Urinary bladder (tissue), 4 donors: Measurements from ENCODE around the gene ENOX2. TPM values are rescaled to one million over a fixed set of nuclear protein-coding genes. Genes with fewer than 3 reads are reported as not detected.
"Not testable (repeated sequence)": the region's sequence is repeated elsewhere in the genome, so short reads cannot be mapped to it uniquely, and the experiment has no call there.

Source experiments
- DNase-seq: peaks from one replicate; pipeline ENCODE4 v3.0.0-alpha.2; 2015; ENCODE audit errors: extremely low spot score
- H3K27ac ChIP-seq: one replicate; pipeline ENCODE4 v1.5.1; 2013; ENCODE audit warnings: low read depth, mild to moderate bottlenecking, moderate library complexity
- H3K36me3 ChIP-seq: one replicate; pipeline ENCODE4 v1.6.1; 2013; ENCODE audit warnings: mild to moderate bottlenecking, moderate library complexity; ENCODE audit not compliant: insufficient read depth
- H3K4me1 ChIP-seq: one replicate; pipeline ENCODE4 v1.6.1; 2013; ENCODE audit warnings: mild to moderate bottlenecking, moderate library complexity; ENCODE audit not compliant: insufficient read depth
- H3K4me3 ChIP-seq: one replicate; pipeline ENCODE4 v1.5.1; 2013; ENCODE audit warnings: low read depth, low read length
- WGBS: extraction: QIAGEN DNeasy Blood & Tissue Kit; methylation state at CpG from one replicate; pipeline ENCODE4 v1.1.7; 2013; 5-methylcytosine and 5-hydroxymethylcytosine counted together
- polyA plus RNA-seq: library from polyadenylated mRNA; stranded (reverse); fragments of 200-250 nt; gene quantifications from one replicate; pipeline ENCODE4 v1.2.3, GENCODE V29; 2013
- total RNA-seq: library from RNA; depleted of rRNA; stranded (reverse); fragments of >200 nt; gene quantifications from one replicate; pipeline ENCODE4 v1.2.3, GENCODE V29; 2014
- donor health status: healthy with polysubstance abuse.
- donor health status: healthy.

The ENOX2 gene
- total and polyA plus RNA-seq, 2 donors, result 12.5 to 13.9 TPM

DNA sequence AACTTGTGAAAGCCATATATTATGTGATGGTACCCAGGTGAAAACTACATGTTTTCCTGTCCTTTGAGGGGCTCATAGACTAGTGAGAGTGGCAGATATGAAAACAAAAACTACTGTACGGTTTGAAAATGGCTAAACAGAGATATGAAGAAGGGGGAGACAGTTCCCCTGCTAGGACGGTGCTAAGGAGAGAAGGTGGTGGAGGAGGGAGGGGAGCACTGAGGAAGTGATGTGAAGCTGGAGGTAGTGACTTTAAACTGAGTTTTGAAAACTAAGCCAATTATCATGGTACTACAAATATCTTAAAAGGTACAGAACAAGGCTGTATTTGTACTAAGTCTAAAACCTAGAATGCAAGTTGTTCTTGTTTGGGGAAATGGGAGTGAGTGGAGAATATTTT, 188.3 kb downstream of the ENOX2 start:
- WGBS, result 76% methylated on average over 2 of the region's 2 CpGs
- no peaks in the 10 kb centered on the region for H3K4me1 ChIP-seq
- no peak overlapping the region for H3K27ac ChIP-seq
- no peaks in the 10 kb centered on the region for H3K36me3 ChIP-seq
- no peak overlapping the region for H3K4me3 ChIP-seq
- DNase-seq, result no peak

DNA sequence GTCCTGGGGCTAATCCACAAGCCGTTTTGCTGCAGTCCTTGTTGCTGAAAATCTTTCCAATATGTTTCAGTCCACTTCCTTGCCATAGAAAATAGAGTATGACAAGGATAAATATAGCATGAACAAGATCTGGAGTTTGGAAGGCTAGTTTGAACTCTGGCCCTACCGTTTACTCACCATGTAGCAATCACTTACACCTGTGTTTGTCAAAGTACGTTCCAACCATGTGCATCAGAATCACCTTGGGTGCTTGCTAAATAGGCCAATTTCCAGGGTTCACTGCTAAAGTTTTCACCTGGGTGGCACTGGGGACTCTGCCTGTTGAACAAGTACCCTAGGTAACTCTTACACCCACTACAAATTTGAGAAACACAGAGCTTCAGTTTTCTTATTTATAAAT, 188.9 kb downstream of the ENOX2 start:
- Histone ChIP-seq H3K4me3 (no peak overlapping the region), H3K36me3 (no peaks in the 10 kb centered on the region), H3K4me1 (no peaks in the 10 kb centered on the region), H3K27ac (no peak overlapping the region)
- 80% methylated on average over 3 of the region's 3 CpGs for WGBS
- no peak for DNase-seq

DNA sequence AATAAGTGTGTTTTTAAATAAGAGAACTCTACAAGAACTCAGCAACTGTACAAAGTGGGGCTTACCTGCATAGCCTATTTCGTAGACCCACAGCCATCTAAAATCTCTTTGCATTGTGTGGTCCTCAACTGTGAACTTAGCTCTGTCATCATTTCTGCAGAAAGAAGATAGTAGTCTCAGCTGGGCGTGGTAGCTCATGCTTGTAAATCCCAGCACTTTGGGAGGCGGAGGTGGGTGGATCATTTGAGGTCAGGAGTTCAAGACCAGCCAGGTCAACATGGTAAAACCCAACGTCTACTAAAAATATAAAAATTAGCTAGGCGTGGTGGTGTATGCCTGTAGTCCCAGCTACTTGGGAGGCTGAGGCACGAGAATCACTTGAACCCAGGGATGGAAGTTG, 193.8 kb downstream of the ENOX2 start:
- 94% methylated on average over 6 of the region's 6 CpGs for WGBS
- not testable (repeated sequence) for H3K36me3 ChIP-seq, DNase-seq, H3K4me3 ChIP-seq, H3K27ac ChIP-seq, H3K4me1 ChIP-seq

DNA sequence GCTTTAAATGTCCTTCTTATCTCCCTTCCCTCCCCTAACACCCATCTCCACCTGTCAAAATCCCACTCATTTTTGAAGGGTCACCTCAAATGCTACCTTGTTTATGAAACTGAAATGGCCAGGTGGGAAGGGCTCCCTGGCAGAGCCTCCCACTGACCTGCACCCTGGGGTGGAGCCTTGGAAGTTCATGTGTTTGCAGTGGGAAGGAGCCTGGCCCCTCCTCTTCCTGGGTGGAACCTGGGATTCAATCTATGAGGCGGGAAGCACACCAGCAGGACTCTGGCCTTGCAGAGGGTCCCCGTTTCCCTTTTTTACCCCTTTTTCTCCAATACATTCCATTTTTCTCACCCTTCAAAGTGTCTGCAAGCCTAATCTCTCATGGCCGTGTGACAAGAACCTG, 197.4 kb downstream of the ENOX2 start:
- H3K4me3 ChIP-seq, result no peak overlapping the region
- WGBS, result 97% methylated on average over 3 of the region's 3 CpGs
- no peak for DNase-seq
- H3K4me1 ChIP-seq, result no peaks in the 10 kb centered on the region
- H3K36me3 ChIP-seq, result peaks cover 2% of the 10 kb centered on the region
- no peak overlapping the region for H3K27ac ChIP-seq

DNA sequence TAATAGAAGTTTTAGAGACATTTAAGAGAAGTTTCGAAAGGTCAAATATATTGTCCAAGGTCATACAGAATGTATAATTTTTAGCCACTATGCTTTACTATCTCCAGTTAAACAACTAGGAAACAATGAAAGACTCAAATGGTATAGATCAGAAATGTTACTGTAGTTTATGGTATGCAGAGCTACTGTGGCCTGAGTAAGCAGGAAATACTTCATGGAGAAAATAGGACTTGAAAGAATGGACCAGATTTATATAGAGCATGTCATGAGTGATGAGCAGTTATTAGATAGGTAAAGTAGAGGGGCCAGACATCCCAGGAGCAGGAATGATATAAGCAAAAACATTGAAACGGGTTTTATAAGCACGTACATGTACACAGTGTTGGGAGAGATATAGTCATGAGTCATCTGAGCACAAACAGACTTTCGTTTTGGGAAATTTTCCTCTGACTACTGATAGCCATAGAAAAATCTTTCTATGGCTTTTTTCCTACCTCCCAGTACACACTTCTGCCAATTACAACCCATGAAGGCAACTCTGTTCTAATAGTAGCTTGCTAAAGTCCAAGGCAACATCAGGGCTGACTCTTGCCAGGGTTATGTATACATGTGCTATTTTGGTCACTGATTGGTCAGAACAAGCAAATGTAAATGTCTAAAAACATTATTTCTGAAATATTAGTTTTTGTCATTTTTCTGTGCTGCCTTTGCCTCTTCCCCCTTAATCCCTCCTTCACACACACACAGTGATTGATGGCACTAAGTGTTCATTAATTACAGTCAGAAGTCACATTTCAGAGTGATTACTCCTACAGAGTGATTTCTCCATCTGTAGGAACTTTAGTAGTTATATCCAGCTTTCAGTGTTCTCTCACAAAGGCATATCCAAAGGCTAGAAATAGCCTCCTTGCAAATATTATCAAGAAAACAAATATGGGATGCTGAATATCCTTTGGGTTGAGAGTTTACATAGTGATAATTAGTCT, 198.7 kb downstream of the ENOX2 start:
- peaks cover 2% of the 10 kb centered on the region for H3K36me3 ChIP-seq
- no peaks in the 10 kb centered on the region for H3K4me1 ChIP-seq
- DNase-seq, result no peak
- H3K4me3 ChIP-seq, result no peak overlapping the region
- WGBS, result 39% methylated on average over 4 of the region's 4 CpGs
- no peak overlapping the region for H3K27ac ChIP-seq

DNA sequence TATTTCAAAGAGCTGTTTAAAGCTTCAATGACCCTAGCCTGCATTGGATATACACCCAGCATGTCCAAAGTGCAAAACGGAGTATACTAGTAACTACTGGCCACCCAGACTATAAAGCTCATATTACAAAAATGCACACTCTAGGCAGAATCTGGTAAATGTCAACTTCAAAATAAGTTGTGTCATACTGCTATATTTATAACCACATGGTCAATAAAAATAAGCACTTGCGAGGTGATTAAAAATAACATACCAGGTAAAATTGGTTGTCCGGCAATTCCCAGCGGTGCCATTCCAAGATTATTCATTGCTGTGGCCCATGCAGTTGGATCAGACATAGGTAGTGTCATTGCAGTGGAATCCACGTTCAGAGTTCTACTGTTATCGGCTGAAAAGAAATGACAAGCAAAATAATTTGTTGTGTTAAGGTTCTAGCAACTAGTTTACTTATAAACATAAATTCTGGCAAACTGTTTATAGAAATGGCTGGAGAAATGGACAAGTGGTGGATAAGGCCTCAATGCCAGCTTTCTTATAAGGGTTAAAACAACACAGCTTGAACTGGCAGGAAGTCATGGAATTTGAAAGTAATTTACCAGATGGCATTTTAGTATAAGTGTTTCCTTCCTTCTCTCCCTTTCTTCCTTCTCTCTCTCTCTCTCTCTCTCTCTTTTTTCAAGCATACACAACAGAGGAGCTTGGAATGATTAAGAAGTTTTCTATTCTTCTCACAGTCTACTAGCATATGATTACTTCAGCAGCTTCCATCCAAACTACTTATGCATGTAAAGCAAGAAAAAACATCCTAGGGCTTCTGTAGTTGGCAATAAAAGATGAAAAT, 199.9 kb downstream of the ENOX2 start:
- no peak overlapping the region for H3K4me3 ChIP-seq
- WGBS, result 60% methylated on average over 6 of the region's 6 CpGs
- no peak for DNase-seq

DNA sequence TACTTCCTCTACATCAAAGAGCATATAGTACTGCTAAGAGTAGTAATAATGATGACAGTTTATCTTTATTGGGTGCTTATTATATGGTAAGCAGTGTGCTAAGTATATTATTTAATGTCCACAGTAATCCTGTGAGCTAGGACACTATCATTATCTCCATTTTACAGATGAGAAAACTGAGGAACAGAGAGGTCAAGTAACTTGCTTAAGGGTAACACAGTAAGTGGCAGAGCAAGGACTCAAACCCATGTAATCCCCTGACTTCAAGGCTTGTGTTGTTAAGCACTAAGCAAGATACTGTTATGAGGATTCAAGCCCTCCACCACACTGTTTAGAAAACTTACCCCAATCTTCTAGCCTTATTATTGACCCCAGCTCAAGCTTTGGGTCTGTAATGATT, 202.4 kb downstream of the ENOX2 start:
- peaks cover 2% of the 10 kb centered on the region for H3K36me3 ChIP-seq
- H3K27ac ChIP-seq, result no peak overlapping the region
- H3K4me3 ChIP-seq, result no peak overlapping the region
- H3K4me1 ChIP-seq, result no peaks in the 10 kb centered on the region
- no peak for DNase-seq

More for the DNA sequence above, 199.9 kb downstream of the ENOX2 start:
- H3K4me1 ChIP-seq, result no peaks in the 10 kb centered on the region
- H3K27ac ChIP-seq, result no peak overlapping the region
- H3K36me3 ChIP-seq, result peaks cover 2% of the 10 kb centered on the region

DNA sequence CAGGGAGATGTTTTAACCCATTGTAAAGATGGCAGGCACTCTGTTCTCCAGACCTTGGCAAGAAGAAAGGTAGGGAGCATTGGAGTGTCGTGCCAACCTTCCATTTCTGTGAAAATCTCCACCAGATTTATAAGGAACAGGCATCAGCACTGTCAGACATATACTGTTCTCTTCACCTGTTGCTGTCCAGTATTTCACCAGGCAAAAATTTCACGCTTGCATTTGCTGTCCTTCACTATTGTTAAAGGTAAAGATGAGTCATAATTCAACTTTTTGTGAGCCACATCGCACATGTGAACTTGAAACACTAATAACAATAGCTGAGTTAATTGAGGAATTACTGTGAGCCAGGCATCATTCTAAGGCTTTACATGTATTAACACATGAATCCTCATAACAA, 203.4 kb downstream of the ENOX2 start:
- no peaks in the 10 kb centered on the region for H3K4me1 ChIP-seq
- H3K4me3 ChIP-seq, result no peak overlapping the region
- DNase-seq, result no peak
- H3K27ac ChIP-seq, result no peak overlapping the region
- peaks cover 2% of the 10 kb centered on the region for H3K36me3 ChIP-seq
- WGBS, result 93% methylated on average over 3 of the region's 3 CpGs

DNA sequence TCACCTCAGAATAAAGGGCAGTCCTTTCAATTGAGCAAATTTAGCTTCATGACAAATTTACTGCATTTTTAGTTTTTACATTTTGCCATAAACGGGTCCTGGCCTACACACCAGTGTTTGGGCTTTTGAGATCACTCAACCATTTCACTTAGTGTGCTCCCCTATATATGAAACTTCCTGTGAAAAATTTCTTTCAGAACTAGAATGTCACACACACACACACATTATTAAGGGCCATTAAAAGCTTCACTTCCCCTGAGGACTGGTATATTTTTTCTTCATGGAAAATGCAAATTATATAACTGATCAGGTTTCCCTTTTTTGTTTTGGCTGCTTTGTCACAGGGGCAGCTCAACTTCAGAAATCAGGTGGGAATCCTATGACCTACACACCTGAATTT, 206.5 kb downstream of the ENOX2 start:
- no peaks in the 10 kb centered on the region for H3K4me1 ChIP-seq
- peaks cover 1% of the 10 kb centered on the region for H3K36me3 ChIP-seq
- H3K4me3 ChIP-seq, result no peak overlapping the region
- 87% methylated on average over 1 of the region's 1 CpG for WGBS
- no peak overlapping the region for H3K27ac ChIP-seq
- DNase-seq, result no peak

DNA sequence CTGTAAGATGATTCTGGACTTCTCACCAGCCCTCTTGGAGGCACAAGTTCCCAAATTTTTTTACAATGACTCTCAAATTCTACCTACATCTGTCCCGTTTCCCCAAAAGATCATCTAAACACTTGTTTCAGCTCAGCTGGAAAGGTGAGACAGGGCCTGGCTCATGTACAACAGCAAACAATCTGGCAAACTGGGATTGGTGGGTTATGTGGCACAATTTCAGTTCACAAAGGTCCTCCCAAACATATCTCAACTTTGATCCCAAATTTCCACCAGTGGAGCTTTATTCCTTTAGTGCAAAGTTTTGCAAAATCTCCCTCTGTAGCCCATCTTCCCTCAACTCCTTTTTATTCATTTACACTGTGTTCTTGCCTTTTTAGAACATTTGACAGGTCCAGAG, 207.1 kb downstream of the ENOX2 start:
- no peak for DNase-seq
- Histone ChIP-seq H3K4me1 (no peaks in the 10 kb centered on the region), H3K36me3 (no peaks in the 10 kb centered on the region), H3K27ac (no peak overlapping the region), H3K4me3 (no peak overlapping the region)
- 74% methylated on average over 1 of the region's 1 CpG for WGBS

DNA sequence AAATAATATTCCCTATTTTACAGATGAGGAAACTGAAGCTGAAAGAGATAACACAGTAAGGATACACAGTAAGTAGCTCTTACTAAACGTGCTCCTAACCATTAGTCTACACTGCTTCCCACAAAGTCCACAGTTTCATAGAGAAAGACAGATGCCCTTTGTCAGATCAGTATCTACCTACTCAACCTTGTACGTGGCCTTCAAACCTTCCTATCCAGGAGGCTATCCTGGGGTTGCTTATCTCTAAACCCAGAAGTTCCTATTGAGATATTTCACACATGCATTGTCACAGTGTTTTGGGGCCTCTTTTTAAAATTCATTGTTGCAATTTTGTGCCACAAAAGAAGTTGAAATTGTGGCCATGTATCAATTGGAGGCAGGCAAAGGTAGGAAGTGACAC, 208.0 kb downstream of the ENOX2 start:
- 83% methylated on average over 2 of the region's 2 CpGs for WGBS

DNA sequence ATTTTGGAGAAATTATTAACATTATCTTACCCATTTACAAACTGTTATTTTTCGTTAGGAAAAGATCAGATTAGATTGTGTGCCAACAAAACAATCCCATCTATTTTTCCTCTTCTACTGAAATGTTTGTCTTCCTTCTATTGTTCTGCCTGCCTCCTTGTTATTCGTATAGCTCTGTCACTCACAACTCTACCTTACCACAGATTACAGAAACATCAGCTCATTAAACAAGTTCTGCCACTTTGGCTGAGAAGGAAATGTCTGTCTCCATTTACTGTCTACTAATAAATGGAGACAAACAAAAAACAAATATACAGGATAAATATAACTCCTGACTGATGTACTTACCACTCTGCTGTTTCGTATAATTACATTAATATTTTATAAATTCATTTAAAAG, 211.4 kb downstream of the ENOX2 start:
- Histone ChIP-seq H3K27ac (no peak overlapping the region), H3K36me3 (no peaks in the 10 kb centered on the region), H3K4me3 (no peak overlapping the region), H3K4me1 (no peaks in the 10 kb centered on the region)
- DNase-seq, result no peak
- 85% methylated on average over 3 of the region's 3 CpGs for WGBS

More for the DNA sequence above, 208.0 kb downstream of the ENOX2 start:
- Histone ChIP-seq H3K27ac (no peak overlapping the region), H3K4me1 (no peaks in the 10 kb centered on the region), H3K4me3 (no peak overlapping the region), H3K36me3 (no peaks in the 10 kb centered on the region)
- DNase-seq, result no peak

DNA sequence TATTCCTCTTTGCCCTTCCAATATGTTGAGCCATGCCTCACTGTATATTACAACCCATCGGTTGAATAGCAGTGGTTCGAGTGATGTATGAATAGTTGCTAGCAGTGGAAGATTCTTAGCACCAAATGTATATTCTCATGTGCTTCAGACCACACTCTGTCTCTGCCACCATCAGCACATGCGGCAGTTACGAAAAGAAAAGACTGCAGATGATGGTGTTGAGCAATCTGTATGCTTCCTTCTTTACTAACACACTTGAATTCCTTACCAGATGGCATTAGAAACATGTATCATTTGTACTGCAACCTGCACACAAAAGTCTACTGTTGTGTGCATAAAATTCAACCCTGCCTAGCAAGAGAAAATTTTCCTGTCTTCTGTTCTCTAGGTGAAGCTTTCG, 214.6 kb downstream of the ENOX2 start:
- H3K4me1 ChIP-seq, result no peaks in the 10 kb centered on the region
- H3K36me3 ChIP-seq, result no peaks in the 10 kb centered on the region
- H3K27ac ChIP-seq, result no peak overlapping the region
- H3K4me3 ChIP-seq, result no peak overlapping the region
- WGBS, result 96% methylated on average over 5 of the region's 5 CpGs
- no peak for DNase-seq

DNA sequence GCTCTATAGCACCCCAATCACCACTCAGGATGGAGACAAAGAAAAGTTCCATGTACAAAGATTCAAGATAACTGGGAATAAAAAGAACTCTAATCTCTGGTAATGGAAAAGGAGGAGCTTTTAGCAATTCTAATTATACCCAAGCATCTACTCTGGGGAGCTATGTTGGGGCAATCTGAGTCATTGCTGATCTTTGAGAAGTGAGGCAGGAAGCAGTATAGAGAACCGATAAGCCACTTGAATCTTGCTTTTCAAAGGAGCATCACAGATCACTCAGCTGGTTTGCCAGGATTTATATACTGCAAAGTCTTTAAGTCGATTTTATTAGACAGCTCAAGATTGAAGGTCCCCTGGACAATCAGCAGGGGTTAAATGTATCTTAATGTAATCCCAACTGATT, 220.0 kb downstream of the ENOX2 start:
- no peak overlapping the region for H3K4me3 ChIP-seq
- no peak for DNase-seq
- WGBS, result 38% methylated on average over 2 of the region's 2 CpGs
- no peaks in the 10 kb centered on the region for H3K4me1 ChIP-seq
- H3K36me3 ChIP-seq, result no peaks in the 10 kb centered on the region
- H3K27ac ChIP-seq, result no peak overlapping the region
